SH-SY5Y (cell line): ENCODE results near the gene PCDH20.

Source experiments
- GATA2 ChIP-seq: IDR thresholded peaks from 2 replicates; pipeline ENCODE4 v1.6.1; 2011; ENCODE audit warnings: mild to moderate bottlenecking, low read depth, low read length
- GATA3 ChIP-seq: IDR thresholded peaks from 2 replicates; pipeline ENCODE4 v1.6.1; 2011; ENCODE audit warnings: low read depth, mild to moderate bottlenecking, low read length, moderate library complexity

PCDH20 gene, protein sequence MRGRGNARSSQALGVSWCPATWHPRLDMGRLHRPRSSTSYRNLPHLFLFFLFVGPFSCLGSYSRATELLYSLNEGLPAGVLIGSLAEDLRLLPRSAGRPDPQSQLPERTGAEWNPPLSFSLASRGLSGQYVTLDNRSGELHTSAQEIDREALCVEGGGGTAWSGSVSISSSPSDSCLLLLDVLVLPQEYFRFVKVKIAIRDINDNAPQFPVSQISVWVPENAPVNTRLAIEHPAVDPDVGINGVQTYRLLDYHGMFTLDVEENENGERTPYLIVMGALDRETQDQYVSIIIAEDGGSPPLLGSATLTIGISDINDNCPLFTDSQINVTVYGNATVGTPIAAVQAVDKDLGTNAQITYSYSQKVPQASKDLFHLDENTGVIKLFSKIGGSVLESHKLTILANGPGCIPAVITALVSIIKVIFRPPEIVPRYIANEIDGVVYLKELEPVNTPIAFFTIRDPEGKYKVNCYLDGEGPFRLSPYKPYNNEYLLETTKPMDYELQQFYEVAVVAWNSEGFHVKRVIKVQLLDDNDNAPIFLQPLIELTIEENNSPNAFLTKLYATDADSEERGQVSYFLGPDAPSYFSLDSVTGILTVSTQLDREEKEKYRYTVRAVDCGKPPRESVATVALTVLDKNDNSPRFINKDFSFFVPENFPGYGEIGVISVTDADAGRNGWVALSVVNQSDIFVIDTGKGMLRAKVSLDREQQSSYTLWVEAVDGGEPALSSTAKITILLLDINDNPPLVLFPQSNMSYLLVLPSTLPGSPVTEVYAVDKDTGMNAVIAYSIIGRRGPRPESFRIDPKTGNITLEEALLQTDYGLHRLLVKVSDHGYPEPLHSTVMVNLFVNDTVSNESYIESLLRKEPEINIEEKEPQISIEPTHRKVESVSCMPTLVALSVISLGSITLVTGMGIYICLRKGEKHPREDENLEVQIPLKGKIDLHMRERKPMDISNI

DNA sequence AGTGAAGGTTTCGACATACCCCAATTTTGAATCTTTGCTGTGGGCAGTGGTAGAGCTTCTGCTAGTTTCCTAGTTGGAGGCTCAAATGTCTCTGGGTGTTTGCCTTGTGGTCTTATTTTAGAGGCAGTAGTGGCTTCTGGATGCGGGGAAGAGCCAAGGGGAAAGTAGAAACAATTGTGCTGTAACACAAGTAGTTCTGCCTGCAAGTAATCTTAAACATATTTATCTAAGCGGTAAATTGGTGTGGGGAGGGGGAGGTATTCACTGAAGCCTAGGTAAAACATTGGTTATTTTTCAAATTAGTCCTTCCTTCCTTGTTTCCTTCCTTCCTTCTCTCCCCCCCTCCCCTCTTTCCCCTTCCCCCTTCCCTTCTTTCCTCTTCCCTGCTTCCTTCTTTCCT, at the start of gene PCDH20:
PCDH20 (minus strand) TSS at position 101 of the 400 bp plus-strand sequence. CDS start 691 bp downstream, outside the sequence.
- TF ChIP-seq GATA3 = no peak
- TF ChIP-seq GATA2 = no peak

- TF ChIP-seq GATA3 (no peak), GATA2 (no peak)
These were observed 47.4 kb upstream of the PCDH20 start for GRCh38 chr13:61463024-61463423.

DNA sequence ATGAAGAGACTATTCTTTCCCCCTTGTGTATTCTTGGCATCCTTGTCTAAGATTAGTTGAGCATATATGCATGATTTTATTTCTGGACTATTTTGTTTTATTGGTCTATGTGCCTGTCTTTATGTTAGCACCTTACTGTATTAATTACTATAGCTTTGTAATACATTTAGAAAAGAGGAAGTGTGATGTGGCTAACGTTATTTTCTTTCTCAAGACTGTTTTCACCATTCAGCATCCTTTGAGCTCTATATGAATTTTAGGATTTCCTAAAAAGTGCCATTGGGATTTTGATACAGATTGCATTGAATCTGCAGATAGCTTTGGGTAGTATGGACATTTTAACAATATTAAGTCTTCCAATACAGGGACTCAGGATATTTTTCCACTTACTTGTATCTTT, 37.5 kb upstream of the PCDH20 start:
- no peak for TF ChIP-seq GATA2
- TF ChIP-seq GATA3 = no peak

GRCh38 chr13:61432029-61432428, 16.4 kb upstream of the PCDH20 start:
- TF ChIP-seq GATA2 = no peak
- TF ChIP-seq GATA3 = peak; percentile 45

DNA sequence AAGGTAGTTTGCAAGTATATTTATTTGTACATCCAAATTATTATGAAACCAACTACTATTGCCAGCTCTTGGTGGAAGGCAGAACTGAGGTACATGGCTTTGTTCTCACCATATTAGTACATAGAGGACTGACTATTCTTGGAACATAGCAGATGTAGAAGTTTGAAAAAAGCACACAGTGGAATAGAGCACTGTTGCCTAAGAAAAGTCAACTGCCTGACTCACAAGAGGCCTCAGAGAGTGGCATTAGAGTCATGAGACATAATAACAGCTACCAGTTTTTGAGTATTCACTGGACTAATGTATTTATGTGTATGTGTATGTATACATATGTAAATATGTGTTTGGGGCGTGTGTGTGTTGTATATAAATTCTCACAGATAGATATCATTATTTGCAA, 8.3 kb upstream of the PCDH20 start:
- TF ChIP-seq GATA2 (no peak), GATA3 (no peak)

DNA sequence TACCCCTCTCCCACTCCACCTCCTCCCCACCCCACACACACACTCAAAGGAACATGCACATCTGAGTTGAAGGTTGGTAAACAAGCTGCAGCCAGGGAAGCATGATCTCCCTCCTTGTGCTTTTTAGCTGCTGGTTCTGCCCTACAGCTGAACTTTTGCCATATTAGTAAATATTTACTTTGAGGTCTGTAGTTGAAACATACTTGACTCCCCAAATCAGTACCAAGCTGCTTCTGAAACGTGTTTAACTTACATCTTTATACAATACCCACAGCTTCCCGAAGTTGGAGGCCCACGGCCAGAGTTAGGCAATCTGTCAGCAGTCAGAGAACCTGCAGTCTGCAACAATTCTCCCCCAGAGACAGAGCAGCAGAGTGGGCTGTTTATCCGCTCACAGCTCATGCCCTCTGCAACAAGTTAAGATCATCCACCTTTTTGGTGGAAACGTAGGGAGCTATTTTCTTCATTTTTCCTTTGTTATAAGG, 1.5 kb upstream of the PCDH20 start:
- TF ChIP-seq GATA2 = no peak
- no peak for TF ChIP-seq GATA3

GRCh38 chr13:61415058-61415721, 459 bp downstream of the PCDH20 start:
- no peak for TF ChIP-seq GATA3
- no peak for TF ChIP-seq GATA2

GRCh38 chr13:61414686-61415057, 977 bp downstream of the PCDH20 start:
- TF ChIP-seq GATA2 (no peak), GATA3 (no peak)

DNA sequence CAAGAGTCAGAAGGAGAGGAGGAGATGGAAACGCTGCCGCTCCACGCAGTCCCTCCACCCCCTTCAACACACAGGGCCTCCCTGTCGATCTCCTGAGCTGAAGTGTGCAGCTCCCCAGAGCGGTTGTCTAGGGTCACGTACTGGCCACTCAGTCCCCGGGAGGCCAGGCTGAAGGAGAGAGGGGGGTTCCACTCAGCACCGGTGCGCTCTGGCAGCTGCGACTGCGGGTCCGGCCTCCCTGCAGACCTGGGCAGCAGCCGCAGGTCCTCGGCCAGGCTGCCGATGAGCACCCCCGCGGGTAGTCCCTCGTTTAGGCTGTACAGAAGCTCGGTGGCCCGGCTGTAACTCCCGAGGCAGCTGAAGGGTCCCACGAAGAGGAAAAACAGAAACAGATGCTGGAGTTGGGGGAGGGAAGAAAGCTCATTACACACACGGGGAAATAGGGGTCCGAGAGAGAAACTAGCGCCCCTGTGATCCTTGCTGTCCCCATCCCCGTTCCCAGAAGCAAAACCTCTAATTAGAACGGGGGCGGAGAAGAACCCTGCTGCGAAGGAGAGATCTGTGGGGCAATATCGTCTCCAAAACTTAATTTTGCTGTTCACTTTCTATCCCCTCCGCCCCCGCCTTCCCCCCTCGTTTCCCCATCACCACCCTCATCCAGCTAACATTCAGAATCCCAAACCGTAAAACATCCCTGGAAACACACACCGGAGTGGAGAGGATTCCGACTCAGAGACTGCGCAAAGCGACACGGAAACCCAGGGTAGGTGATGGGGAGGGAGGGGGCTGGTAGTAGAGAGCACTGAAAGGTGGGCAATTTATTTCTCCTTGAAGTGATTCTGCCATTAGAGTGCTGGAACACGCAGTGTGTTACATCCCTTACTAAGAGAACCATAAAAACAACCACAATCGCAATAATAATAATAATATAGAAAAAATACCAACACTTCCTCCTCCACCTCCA, 1.8 kb downstream of the PCDH20 start:
- TF ChIP-seq GATA2 = no peak
- no peak for TF ChIP-seq GATA3

DNA sequence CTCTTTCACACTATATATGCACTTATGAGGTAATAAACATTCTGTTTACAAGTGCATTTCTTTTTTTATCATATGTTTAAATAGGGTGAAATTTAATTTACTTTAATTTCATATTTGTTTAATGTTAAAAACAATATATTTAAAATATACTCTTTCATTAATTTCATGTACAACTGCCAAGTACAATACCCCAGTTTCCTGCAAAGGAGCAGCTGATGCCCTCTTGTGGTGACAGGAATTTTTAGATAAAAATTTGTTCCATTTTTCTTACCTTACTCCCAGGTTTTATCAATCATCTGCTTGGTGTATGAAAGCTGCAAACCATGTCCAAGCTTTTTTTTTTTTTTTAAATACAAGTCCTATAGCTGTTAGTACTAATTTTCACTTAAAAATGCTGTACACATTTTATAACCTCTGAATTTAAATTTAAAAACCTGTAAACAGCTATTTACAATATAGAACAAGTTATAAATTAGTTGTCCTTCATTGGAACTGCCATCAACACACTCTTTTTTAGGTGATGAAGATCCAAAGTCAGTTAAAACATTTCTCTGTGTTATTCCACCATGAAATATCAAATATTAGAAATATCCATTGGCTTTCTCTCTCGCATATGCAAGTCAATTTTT, 4.9 kb downstream of the PCDH20 start:
- no peak for TF ChIP-seq GATA3
- no peak for TF ChIP-seq GATA2

DNA sequence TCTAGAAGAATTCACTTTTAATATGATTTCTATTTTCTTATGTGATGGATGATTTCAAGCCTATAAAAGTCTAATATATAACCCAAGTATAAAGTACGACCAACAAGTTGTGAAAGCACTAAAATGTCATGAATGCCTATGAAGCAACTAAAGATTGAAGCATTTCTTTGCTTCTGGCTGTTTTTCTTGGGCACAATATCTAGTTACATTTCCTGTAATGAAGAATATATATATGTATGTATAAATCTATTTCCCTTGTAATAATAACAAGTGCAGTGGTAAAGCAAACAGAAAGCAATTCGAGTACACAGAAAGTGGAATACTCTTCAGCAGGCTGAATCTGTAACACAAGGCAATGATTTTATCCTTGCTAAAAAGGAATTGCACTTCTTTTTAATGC, 5.4 kb downstream of the PCDH20 start:
- TF ChIP-seq GATA3 (no peak), GATA2 (no peak)

GRCh38 chr13:61408571-61408970, 7.1 kb downstream of the PCDH20 start:
- TF ChIP-seq GATA3 = no peak

DNA sequence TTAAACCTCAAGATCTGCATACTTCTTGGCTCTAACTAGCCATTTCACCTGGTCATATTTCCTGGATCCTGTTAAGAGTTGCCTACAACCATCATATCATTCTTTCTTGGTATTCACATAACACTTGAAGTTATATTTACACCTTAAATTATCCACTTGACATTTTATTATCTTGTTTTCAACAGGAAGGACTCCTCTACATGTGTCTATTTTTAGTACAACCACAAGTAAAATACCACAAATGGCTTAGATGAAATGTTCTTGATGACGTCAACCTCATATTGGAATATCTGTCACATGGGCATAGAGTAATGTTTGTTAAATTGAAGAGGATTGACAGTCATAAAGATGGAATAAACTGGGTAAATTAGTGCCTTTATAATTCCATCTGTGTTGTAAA, 9.4 kb downstream of the PCDH20 start:
- TF ChIP-seq GATA3 (no peak), GATA2 (no peak)
